ENCODE data around the gene RAPGEF2. TPM values are rescaled to one million over a fixed set of nuclear protein-coding genes. Genes with fewer than 3 reads are reported as not detected.
"Not testable (repeated sequence)": the region's sequence is repeated elsewhere in the genome, so short reads cannot be mapped to it uniquely, and the experiment has no call there.

RAPGEF2 gene
- total RNA-seq, 1 donor from 2014 or later = 32.6 TPM

GRCh38 chr4:159250751-159251325 lies 148.0 kb downstream of the RAPGEF2 start:
- Histone ChIP-seq H3K36me3 (ENCODE audit: control insufficient read depth, insufficient read depth, low read length) (no peaks in the 10 kb centered on the region), H3K4me3 (ENCODE audit: low read depth, low read length) (no peak overlapping the region), H3K27me3 (ENCODE audit: control insufficient read depth, insufficient read depth, low read length) (no peaks in the 10 kb centered on the region)
- TF ChIP-seq, protein P1, sequence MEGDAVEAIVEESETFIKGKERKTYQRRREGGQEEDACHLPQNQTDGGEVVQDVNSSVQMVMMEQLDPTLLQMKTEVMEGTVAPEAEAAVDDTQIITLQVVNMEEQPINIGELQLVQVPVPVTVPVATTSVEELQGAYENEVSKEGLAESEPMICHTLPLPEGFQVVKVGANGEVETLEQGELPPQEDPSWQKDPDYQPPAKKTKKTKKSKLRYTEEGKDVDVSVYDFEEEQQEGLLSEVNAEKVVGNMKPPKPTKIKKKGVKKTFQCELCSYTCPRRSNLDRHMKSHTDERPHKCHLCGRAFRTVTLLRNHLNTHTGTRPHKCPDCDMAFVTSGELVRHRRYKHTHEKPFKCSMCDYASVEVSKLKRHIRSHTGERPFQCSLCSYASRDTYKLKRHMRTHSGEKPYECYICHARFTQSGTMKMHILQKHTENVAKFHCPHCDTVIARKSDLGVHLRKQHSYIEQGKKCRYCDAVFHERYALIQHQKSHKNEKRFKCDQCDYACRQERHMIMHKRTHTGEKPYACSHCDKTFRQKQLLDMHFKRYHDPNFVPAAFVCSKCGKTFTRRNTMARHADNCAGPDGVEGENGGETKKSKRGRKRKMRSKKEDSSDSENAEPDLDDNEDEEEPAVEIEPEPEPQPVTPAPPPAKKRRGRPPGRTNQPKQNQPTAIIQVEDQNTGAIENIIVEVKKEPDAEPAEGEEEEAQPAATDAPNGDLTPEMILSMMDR (IDR thresholded peaks at IDR 0.05; ENCODE audit: insufficient read depth, low read length, poor library complexity, severe bottlenecking) = no peak
- DNase-seq (ENCODE audit: low read depth) = no peak

- not testable (repeated sequence) for DNase-seq (ENCODE audit: low read depth); H3K27me3 ChIP-seq (ENCODE audit: control insufficient read depth, insufficient read depth, low read length); H3K4me3 ChIP-seq (ENCODE audit: low read depth, low read length); H3K36me3 ChIP-seq (ENCODE audit: control insufficient read depth, insufficient read depth, low read length)
Observed at GRCh38 chr4:159251580-159251979, 148.7 kb downstream of the RAPGEF2 start.

GRCh38 chr4:159252491-159252890 lies 149.6 kb downstream of the RAPGEF2 start:
- no peak for DNase-seq (ENCODE audit: low read depth)
- TF ChIP-seq, protein P1 (IDR thresholded peaks at IDR 0.05; ENCODE audit: insufficient read depth, low read length, poor library complexity, severe bottlenecking) = no peak
- H3K36me3 ChIP-seq (ENCODE audit: control insufficient read depth, insufficient read depth, low read length) = no peaks in the 10 kb centered on the region
- H3K4me3 ChIP-seq (ENCODE audit: low read depth, low read length) = no peak overlapping the region
- no peaks in the 10 kb centered on the region for H3K27me3 ChIP-seq (ENCODE audit: control insufficient read depth, insufficient read depth, low read length)

- no peak overlapping the region for H3K4me3 ChIP-seq (ENCODE audit: low read depth, low read length)
- H3K36me3 ChIP-seq (ENCODE audit: control insufficient read depth, insufficient read depth, low read length) = no peaks in the 10 kb centered on the region
- H3K27me3 ChIP-seq (ENCODE audit: control insufficient read depth, insufficient read depth, low read length) = no peaks in the 10 kb centered on the region
- TF ChIP-seq, protein P1 (IDR thresholded peaks at IDR 0.05; ENCODE audit: insufficient read depth, low read length, poor library complexity, severe bottlenecking) = no peak
- DNase-seq (ENCODE audit: low read depth) = no peak
Observed at GRCh38 chr4:159256037-159256436, 153.2 kb downstream of the RAPGEF2 start.

- Histone ChIP-seq H3K27me3 (ENCODE audit: control insufficient read depth, insufficient read depth, low read length) (no peaks in the 10 kb centered on the region), H3K36me3 (ENCODE audit: control insufficient read depth, insufficient read depth, low read length) (no peaks in the 10 kb centered on the region), H3K4me3 (ENCODE audit: low read depth, low read length) (no peak overlapping the region)
- TF ChIP-seq, protein P1 (IDR thresholded peaks at IDR 0.05; ENCODE audit: insufficient read depth, low read length, poor library complexity, severe bottlenecking) = no peak
- no peak for DNase-seq (ENCODE audit: low read depth)
Observed at GRCh38 chr4:159258889-159259560, 156.1 kb downstream of the RAPGEF2 start.

DNA sequence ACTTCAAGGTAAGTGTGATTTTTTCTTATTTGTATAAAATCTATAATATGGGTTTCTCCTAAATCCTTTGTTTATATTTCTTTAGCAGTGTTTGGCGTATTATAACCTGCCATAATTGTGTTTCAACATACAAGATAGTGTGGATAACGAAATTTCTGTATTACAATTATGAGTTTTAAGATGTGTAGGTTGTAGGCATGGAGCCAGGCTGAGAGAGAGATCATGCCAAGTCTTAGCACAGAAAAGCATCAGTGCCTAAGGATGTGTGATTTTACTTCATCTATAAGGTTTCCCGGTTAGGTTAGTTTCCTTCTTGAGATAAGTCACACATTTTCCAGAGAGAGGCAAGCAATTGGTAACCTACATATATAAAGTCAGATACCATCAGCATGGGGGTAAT lies 161.2 kb downstream of the RAPGEF2 start:
- H3K36me3 ChIP-seq (ENCODE audit: control insufficient read depth, insufficient read depth, low read length) = no peaks in the 10 kb centered on the region
- H3K4me3 ChIP-seq (ENCODE audit: low read depth, low read length) = no peak overlapping the region
- no peak for DNase-seq (ENCODE audit: low read depth)
- TF ChIP-seq, protein P1 (IDR thresholded peaks at IDR 0.05; ENCODE audit: insufficient read depth, low read length, poor library complexity, severe bottlenecking) = no peak
- H3K27me3 ChIP-seq (ENCODE audit: control insufficient read depth, insufficient read depth, low read length) = no peaks in the 10 kb centered on the region
